ENCODE data around the gene SCGB1C2. TPM values are rescaled to one million over a fixed set of nuclear protein-coding genes. Genes with fewer than 3 reads are reported as not detected.

SCGB1C2 gene
- total RNA-seq, 1 experiment from 2014 or later: not detected

GRCh38 chr17:144936-145670 is 7.7 kb downstream of the SCGB1C2 start:
- CTCF ChIA-PET: no interaction called here
- H3K4me1 ChIP-seq (replicated peaks; ENCODE audit: insufficient read depth): no peaks in the 10 kb centered on the region
- H3K79me2 ChIP-seq (ENCODE audit: low read depth): no peaks in the 10 kb centered on the region
- no peak overlapping the region for H3K4me3 ChIP-seq
- H3K36me3 ChIP-seq (ENCODE audit: low read depth): no peaks in the 10 kb centered on the region
- POLR2A ChIA-PET (ENCODE audit: unreplicated experiment): interaction anchor here (0.7 kb wide), 1 partner anchor 277 kb away, joined by 7 read pairs; no protein-coding TSS in a partner anchor
- no peak overlapping the region for H3K27ac ChIP-seq
- TF ChIP-seq CTCF (conservative IDR thresholded peaks at IDR 0.05) (no peak), EZH2 (IDR thresholded peaks at IDR 0.05; ENCODE audit: low read depth) (no peak)
- no peaks in the 10 kb centered on the region for H3K9me3 ChIP-seq (ENCODE audit: insufficient read depth, low read depth)
- no TSS peak for BruUV-seq (replicated peaks)
- H3K27me3 ChIP-seq (ENCODE audit: insufficient read depth, low read depth): peaks cover 5% of the 10 kb centered on the region; the same call in 1 of the 2 replicates
- H3K9me2 ChIP-seq (ENCODE audit: insufficient read depth): no peaks in the 10 kb centered on the region
- H4K20me1 ChIP-seq (ENCODE audit: insufficient read depth): no peaks in the 10 kb centered on the region
- no peak overlapping the region for H3K4me2 ChIP-seq
- no peaks in the 10 kb centered on the region for H3F3A ChIP-seq (ENCODE audit: insufficient read depth, low read depth)
- no peak for DNase-seq
- intact Hi-C loops (cut with micrococcal nuclease; ENCODE audit: unreplicated experiment): loop anchor here (5.0 kb wide), 1 partner anchor 552 kb away; no protein-coding TSS in a partner anchor
- H2AFZ ChIP-seq: no peak overlapping the region

DNA sequence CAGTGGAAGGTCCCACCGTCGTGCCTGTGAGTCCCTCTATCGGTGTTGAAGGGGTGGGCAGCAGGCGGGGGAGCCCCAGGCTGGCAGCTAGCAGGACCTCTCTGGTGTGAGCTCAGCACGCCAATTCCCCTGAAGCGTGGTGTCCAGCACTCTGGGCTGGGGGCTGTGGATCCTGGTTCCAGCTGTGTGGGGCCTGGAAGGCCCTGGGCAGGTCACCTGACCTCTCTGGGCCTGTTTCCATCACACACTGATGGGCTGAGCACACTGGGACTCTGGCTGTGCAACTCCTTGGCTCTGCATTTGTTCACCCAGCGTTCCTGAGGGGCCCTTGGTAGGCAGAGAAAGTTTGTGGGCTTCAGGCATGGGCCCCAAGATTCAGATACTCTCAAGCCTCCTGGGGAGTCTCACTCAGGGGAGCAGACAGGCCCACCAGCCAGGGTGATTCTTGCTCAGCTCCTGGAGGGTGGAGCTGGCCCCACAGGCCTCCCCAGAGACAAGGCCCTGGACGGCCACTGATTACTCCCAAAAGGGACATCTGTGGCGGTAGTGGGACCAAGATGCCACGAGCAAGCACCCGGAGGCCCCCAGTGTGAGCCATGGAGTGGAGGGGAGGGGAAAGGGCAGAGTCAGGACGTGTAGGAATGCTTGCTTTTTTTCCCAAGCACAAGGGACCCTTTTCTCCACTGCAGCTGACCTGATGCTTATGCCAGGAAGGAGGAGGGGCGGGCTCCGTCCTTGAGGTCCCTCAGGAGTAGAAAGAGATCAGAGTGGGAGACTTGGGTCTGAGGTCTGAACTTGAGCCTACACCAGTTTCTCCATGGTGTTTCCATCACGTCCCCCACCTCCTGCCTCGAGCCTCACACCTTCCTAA is 8.5 kb downstream of the SCGB1C2 start:
- Histone ChIP-seq H3K4me3 (no peak overlapping the region), H3K27ac (no peak overlapping the region), H3K27me3 (ENCODE audit: insufficient read depth, low read depth) (peaks cover 9% of the 10 kb centered on the region; the same call in 1 of the 2 replicates), H3F3A (ENCODE audit: insufficient read depth, low read depth) (no peaks in the 10 kb centered on the region), H4K20me1 (ENCODE audit: insufficient read depth) (no peaks in the 10 kb centered on the region), H3K4me2 (no peak overlapping the region), H3K36me3 (ENCODE audit: low read depth) (no peaks in the 10 kb centered on the region), H3K79me2 (ENCODE audit: low read depth) (no peaks in the 10 kb centered on the region), H3K9me3 (ENCODE audit: insufficient read depth, low read depth) (no peaks in the 10 kb centered on the region), H3K4me1 (replicated peaks; ENCODE audit: insufficient read depth) (no peaks in the 10 kb centered on the region), H3K9me2 (ENCODE audit: insufficient read depth) (no peaks in the 10 kb centered on the region), H2AFZ (no peak overlapping the region)
- BruUV-seq (replicated peaks): no TSS peak
- intact Hi-C loops (cut with micrococcal nuclease; ENCODE audit: unreplicated experiment): no loop called here
- ChIA-PET POLR2A (ENCODE audit: unreplicated experiment) (no interaction called here), CTCF (interaction anchor here (0.5 kb wide), 1 partner anchor 33 kb away, joined by 4 read pairs; no protein-coding TSS in a partner anchor)
- no peak for TF ChIP-seq EZH2 (IDR thresholded peaks at IDR 0.05; ENCODE audit: low read depth)
- DNase-seq: no peak

DNA sequence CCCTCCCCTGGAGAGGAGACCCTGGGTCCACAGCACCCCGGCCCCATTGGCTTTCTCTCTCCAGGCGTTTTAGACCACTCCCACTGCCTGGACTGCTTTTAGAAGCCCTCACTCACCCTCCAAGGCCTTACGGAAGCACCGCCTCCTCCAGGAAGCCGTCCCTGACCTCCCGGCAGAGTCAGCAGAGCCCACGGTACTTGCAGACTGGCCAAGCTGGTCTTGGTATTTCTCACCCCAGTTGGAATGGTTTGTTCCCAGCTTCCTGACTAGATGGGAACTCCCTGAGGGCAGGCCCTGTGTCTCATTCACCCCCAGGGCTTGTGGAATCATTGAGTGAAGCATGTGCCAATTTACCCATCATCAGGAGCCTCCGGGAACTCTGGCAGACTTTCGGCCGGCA is 9.2 kb downstream of the SCGB1C2 start:
- CTCF ChIA-PET: interaction anchor here (0.5 kb wide), 1 partner anchor 32 kb away, joined by 4 read pairs; no protein-coding TSS in a partner anchor
- intact Hi-C loops (cut with micrococcal nuclease; ENCODE audit: unreplicated experiment): no loop called here
- no peaks in the 10 kb centered on the region for H3K36me3 ChIP-seq (ENCODE audit: low read depth)

More for the DNA sequence above, 9.2 kb downstream of the SCGB1C2 start:
- DNase-seq: no peak
- Histone ChIP-seq H3F3A (ENCODE audit: insufficient read depth, low read depth) (no peaks in the 10 kb centered on the region), H3K79me2 (ENCODE audit: low read depth) (no peaks in the 10 kb centered on the region), H3K9me2 (ENCODE audit: insufficient read depth) (no peaks in the 10 kb centered on the region), H3K4me2 (no peak overlapping the region), H2AFZ (no peak overlapping the region), H4K20me1 (ENCODE audit: insufficient read depth) (no peaks in the 10 kb centered on the region), H3K27ac (no peak overlapping the region), H3K4me3 (no peak overlapping the region), H3K9me3 (ENCODE audit: insufficient read depth, low read depth) (no peaks in the 10 kb centered on the region), H3K27me3 (ENCODE audit: insufficient read depth, low read depth) (peaks cover 14% of the 10 kb centered on the region; the same call in 1 of the 2 replicates), H3K4me1 (replicated peaks; ENCODE audit: insufficient read depth) (no peaks in the 10 kb centered on the region)
- POLR2A ChIA-PET (ENCODE audit: unreplicated experiment): no interaction called here
- TF ChIP-seq EZH2 (IDR thresholded peaks at IDR 0.05; ENCODE audit: low read depth) (no peak), CTCF (conservative IDR thresholded peaks at IDR 0.05) (no peak)
- BruUV-seq (replicated peaks): no TSS peak

Data from PC-9 (cell line).